DMS 273 treated with DMSO at 0.1 percent for 48 hours (cell line): Measurements from ENCODE around the gene TOMM40.
A peak's percentile ranks its signal among the peaks of the same experiment; 100 is the strongest.
"Not testable (repeated sequence)": the region's sequence is repeated elsewhere in the genome, so short reads cannot be mapped to it uniquely, and the experiment has no call there.

Experiments
- DNase-seq: peaks from one replicate; lab custom pipeline; 2025; lab: John Stamatoyannopoulos, UW

Gene TOMM40

DNA sequence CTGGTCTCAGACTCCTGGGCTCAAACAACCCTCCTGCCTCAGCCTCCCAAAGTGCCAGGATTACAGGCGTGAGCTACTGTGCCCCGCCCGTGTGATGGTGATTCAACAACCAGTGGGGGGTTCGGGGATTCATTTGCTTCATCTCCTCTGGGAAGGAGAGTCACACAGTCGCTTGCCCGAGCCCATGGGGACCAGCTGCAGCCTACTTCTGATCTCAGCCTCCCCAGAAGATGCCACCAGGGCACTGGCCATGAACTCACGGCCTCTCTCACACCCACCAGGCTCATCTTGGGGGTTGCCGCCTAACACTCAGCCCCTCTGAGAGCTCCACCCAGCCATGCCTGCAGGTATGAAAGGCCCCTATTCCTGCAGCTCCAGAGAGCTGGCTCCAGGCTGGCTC is 6.8 kb downstream of the TOMM40 start:
- DNase-seq: no peak

GRCh38 chr19:44900328-44901244 is 9.5 kb downstream of the TOMM40 start:
- no peak for DNase-seq

DNA sequence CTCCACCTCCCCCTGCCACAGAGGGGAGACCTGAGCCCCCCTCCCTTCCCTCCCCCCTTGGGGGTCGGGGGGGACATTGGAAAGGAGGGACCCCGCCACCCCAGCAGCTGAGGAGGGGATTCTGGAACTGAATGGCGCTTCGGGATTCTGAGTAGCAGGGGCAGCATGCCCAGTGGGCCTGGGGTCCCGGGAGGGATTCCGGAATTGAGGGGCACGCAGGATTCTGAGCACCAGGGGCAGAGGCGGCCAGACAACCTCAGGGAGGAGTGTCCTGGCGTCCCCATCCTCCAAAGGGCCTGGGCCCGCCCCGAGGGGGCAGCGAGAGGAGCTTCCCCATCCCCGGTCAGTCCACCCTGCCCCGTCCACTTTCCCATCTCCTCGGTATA is 12.2 kb downstream of the TOMM40 start:
- DNase-seq: no peak

GRCh38 chr19:44903602-44904425 is 12.8 kb downstream of the TOMM40 start:
- DNase-seq: no peak

GRCh38 chr19:44904426-44904994 is 13.5 kb downstream of the TOMM40 start:
- DNase-seq: no peak

DNA sequence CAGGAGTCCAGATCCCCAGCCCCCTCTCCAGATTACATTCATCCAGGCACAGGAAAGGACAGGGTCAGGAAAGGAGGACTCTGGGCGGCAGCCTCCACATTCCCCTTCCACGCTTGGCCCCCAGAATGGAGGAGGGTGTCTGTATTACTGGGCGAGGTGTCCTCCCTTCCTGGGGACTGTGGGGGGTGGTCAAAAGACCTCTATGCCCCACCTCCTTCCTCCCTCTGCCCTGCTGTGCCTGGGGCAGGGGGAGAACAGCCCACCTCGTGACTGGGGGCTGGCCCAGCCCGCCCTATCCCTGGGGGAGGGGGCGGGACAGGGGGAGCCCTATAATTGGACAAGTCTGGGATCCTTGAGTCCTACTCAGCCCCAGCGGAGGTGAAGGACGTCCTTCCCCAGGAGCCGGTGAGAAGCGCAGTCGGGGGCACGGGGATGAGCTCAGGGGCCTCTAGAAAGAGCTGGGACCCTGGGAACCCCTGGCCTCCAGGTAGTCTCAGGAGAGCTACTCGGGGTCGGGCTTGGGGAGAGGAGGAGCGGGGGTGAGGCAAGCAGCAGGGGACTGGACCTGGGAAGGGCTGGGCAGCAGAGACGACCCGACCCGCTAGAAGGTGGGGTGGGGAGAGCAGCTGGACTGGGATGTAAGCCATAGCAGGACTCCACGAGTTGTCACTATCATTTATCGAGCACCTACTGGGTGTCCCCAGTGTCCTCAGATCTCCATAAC is 14.5 kb downstream of the TOMM40 start, which contains the start of gene APOE:
Gene APOE, plus strand, starts transcription at position 360 of the 724 bp plus-strand sequence. CDS start 829 bp downstream, outside the sequence.
- peak; percentile 26 for DNase-seq

DNA sequence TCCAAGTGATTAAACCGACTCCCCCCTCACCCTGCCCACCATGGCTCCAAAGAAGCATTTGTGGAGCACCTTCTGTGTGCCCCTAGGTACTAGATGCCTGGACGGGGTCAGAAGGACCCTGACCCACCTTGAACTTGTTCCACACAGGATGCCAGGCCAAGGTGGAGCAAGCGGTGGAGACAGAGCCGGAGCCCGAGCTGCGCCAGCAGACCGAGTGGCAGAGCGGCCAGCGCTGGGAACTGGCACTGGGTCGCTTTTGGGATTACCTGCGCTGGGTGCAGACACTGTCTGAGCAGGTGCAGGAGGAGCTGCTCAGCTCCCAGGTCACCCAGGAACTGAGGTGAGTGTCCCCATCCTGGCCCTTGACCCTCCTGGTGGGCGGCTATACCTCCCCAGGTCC is 16.6 kb downstream of the TOMM40 start:
- DNase-seq: no peak

GRCh38 chr19:44908074-44908835 is 17.2 kb downstream of the TOMM40 start:
- no peak for DNase-seq

DNA sequence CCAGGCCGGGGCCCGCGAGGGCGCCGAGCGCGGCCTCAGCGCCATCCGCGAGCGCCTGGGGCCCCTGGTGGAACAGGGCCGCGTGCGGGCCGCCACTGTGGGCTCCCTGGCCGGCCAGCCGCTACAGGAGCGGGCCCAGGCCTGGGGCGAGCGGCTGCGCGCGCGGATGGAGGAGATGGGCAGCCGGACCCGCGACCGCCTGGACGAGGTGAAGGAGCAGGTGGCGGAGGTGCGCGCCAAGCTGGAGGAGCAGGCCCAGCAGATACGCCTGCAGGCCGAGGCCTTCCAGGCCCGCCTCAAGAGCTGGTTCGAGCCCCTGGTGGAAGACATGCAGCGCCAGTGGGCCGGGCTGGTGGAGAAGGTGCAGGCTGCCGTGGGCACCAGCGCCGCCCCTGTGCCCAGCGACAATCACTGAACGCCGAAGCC is 17.8 kb downstream of the TOMM40 start:
- DNase-seq: no peak

GRCh38 chr19:44909775-44910174 is 18.7 kb downstream of the TOMM40 start:
- DNase-seq: no peak

GRCh38 chr19:44911896-44912295 is 20.8 kb downstream of the TOMM40 start:
- not testable (repeated sequence) for DNase-seq

GRCh38 chr19:44912854-44913253 is 21.8 kb downstream of the TOMM40 start:
- peak; percentile 89 for DNase-seq

GRCh38 chr19:44913512-44914432 is 22.7 kb downstream of the TOMM40 start:
- DNase-seq: not testable (repeated sequence)

- DNase-seq: peak; percentile 85
Observed at GRCh38 chr19:44914433-44915206, 23.6 kb downstream of the TOMM40 start, which contains the start of gene APOC1. Gene APOC1, plus strand, starts transcription at chr19:44914608. Its CDS starts 284 bp downstream, at chr19:44914892.

DNA sequence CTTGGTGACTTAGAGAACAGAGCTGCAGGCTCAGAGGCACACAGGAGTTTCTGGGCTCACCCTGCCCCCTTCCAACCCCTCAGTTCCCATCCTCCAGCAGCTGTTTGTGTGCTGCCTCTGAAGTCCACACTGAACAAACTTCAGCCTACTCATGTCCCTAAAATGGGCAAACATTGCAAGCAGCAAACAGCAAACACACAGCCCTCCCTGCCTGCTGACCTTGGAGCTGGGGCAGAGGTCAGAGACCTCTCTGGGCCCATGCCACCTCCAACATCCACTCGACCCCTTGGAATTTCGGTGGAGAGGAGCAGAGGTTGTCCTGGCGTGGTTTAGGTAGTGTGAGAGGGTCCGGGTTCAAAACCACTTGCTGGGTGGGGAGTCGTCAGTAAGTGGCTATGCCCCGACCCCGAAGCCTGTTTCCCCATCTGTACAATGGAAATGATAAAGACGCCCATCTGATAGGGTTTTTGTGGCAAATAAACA is 33.2 kb downstream of the TOMM40 start:
- DNase-seq: no peak

DNA sequence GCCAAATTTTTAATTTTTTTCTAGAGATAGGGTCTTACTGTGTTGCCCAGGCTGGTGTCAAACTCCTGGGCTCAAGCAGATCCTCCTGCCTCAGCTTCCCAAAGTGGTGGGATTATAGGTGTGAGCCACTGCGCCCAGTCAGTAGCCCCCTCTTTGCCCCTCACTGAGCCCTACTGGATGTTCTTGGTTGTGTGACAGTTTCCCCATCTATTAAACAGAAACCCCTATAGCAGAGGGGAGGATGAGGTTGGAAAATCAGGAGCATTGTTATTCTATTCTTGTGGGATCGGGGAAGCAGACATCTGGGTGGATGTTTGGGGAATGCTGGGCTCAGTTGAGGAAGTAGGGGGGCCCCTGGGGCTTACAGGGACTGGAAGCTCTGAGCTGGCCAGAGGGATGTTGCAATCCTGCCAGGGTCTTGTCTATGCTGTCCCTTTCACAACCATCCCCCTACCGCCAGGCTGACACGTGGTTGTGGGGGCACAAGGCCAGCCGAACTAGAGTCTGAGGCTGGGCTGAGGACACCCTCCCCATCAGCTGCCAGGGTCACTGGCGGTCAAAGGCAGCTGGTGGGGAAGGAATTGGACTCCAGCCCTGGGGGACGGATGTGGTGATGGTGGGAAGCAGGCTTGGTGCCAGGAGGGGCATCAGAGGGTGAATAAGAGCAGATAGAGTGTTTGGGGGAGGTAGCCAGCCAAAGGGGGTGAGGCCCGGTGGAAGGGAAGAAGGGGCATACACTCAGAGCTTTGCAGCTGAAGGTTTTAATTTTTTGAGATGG is 34.2 kb downstream of the TOMM40 start:
- peak; percentile 53 for DNase-seq

DNA sequence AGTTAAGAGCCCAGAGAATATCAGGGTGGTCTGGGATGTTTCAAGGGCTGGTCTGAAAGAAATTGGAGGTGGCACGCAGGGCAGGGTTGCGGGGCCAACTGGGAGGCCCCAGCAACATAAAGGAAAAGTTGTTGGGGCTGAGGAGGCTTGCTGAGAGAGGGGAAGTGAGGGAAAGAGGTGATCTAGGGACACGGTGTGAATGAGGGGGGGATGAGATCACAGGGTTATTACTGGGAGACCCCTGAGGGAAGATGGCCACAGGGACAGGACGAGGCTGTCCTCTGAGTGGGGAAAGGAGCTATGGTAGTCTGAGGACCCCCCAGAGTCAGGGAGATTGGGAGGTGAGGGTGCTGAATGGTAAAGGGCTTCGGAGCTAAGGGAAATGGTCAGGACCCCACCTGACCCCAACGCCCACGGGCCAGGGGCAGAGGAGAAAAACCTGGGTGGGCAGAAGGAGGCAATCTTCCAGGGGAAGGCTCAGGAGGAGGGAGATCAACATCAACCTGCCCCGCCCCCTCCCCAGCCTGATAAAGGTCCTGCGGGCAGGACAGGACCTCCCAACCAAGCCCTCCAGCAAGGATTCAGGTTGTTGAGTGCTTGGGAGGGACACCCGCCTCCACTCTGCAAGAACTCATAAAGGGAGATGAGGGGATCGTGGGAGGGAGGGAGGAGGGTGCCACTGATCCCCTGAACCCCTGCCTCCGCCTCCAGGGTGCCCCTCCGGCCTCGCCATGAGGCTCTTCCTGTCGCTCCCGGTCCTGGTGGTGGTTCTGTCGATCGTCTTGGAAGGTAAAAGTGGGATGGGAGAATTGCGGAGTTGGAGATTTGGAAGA is 35.4 kb downstream of the TOMM40 start:
- DNase-seq: not testable (repeated sequence)
